K562 (cell line): ENCODE measurements around the gene TECPR2. TPM values are rescaled to one million over a fixed set of nuclear protein-coding genes. Genes with fewer than 3 reads are reported as not detected.

Source experiments
- CAMTA2 ChIP-seq: fragments of 250-450 bp; sonication (Bioruptor Pico); conservative IDR thresholded peaks from 2 replicates; pipeline ENCODE4 v1.5.1; 2022
- HDAC6 ChIP-seq: IDR thresholded peaks from 2 replicates; pipeline ENCODE4 v1.6.1; 2012; ENCODE audit warnings: low read depth, mild to moderate bottlenecking, control low read depth, inconsistent platforms, low read length, moderate library complexity
- KAT8 ChIP-seq: fragments of 450-650 bp; IDR thresholded peaks from 2 replicates; pipeline ENCODE4 v1.6.1; 2016; ENCODE audit warnings: low read depth, mild to moderate bottlenecking
- KDM2B ChIP-seq: fragments of 250-450 bp; sonication (Bioruptor Pico); IDR thresholded peaks from 2 replicates; pipeline ENCODE4 v1.8.0; 2021; ENCODE audit warnings: mild to moderate bottlenecking, moderate library complexity
- MIER1 ChIP-seq: fragments of 450-650 bp; IDR thresholded peaks from 2 replicates; pipeline ENCODE4 v1.6.1; 2016; ENCODE audit warnings: antibody characterized with exemption, mild to moderate bottlenecking, low read depth
- NR3C1 ChIP-seq: sonication (generic); formaldehyde crosslinking; IDR thresholded peaks from 2 replicates; pipeline ENCODE4 v1.8.1; 2022; ENCODE audit warnings: missing genetic modification reagents
- NUFIP1 ChIP-seq: fragments of 450-650 bp; IDR thresholded peaks from 2 replicates; pipeline ENCODE4 v1.6.1; 2018; ENCODE audit not compliant: partially characterized antibody
- POLR3G ChIP-seq: IDR thresholded peaks from 2 replicates; pipeline ENCODE4 v1.6.1; 2011; ENCODE audit not compliant: insufficient read length, insufficient replicate concordance; ENCODE audit errors: extremely low read depth
- PRMT5 ChIP-seq: sonication (generic); formaldehyde crosslinking; IDR thresholded peaks from 2 replicates; pipeline ENCODE4 v1.5.0; 2020; ENCODE audit warnings: missing genetic modification reagents
- RBM15 ChIP-seq: fragments of 200-400 bp; formaldehyde crosslinking; IDR thresholded peaks from 2 replicates; pipeline ENCODE4 v1.6.1; 2018; ENCODE audit warnings: mild to moderate bottlenecking, low read length, moderate library complexity; ENCODE audit not compliant: insufficient read depth
- RBM25 ChIP-seq: fragments of 200-400 bp; formaldehyde crosslinking; IDR thresholded peaks from 2 replicates; pipeline ENCODE4 v1.6.1; 2018; ENCODE audit warnings: low read length, low read depth, moderate library complexity; ENCODE audit not compliant: severe bottlenecking
- RFX1 ChIP-seq: fragments of 450-650 bp; IDR thresholded peaks from 2 replicates; pipeline ENCODE4 v1.6.1; 2016; ENCODE audit warnings: mild to moderate bottlenecking, moderate library complexity
- SIN3B ChIP-seq: fragments of 450-650 bp; IDR thresholded peaks from 2 replicates; pipeline ENCODE4 v1.6.1; 2017; ENCODE audit warnings: low read depth, mild to moderate bottlenecking, moderate library complexity
- SMARCB1 ChIP-seq: IDR thresholded peaks from 2 replicates; pipeline ENCODE4 v1.6.1; 2011; ENCODE audit warnings: improper control_type of control experiment, low read depth; ENCODE audit not compliant: insufficient read length
- TARDBP ChIP-seq: fragments of 450-650 bp; IDR thresholded peaks from 2 replicates; pipeline ENCODE4 v1.6.1; 2016
- TBP ChIP-seq: optimal IDR thresholded peaks from 2 replicates; pipeline ENCODE3; 2011; ENCODE audit warnings: low read depth, low read length, improper control_type of control experiment
- TCF7L2 ChIP-seq: fragments of 150-350 bp; IDR thresholded peaks from 2 replicates; pipeline ENCODE4 v1.6.1; 2016; ENCODE audit warnings: low read depth, mild to moderate bottlenecking, low read length, moderate library complexity
- polyA plus RNA-seq, 8 experiments: library from polyadenylated mRNA; depleted of rRNA in 4 of 8; stranded (reverse) in 5 of 8; unstranded in 3 of 8; fragments of >200 nt; fragmentation: Nextera tagmentation in 2 of 8; fragmentation: Illumina TruSeq in 1 of 8; extraction: Ambion mirVana in 2 of 8; extraction: Trizol in 1 of 8; gene quantifications; 2 replicates each; pipeline versions ENCODE4 v1.2.1 to v1.2.3, GENCODE V29; 2011 to 2014; ENCODE audit warnings: inconsistent platforms in 1 of 8, missing spikeins in 1 of 8
- total RNA-seq, 7 experiments: library from RNA; depleted of rRNA in 6 of 7; stranded (reverse); fragments of >200 nt in 6 of 7; fragmentation: Illumina TruSeq in 2 of 7; extraction: Trizol in 2 of 7; gene quantifications; 2 replicates each; pipeline versions ENCODE4 v1.2.1 to v1.2.3, GENCODE V29; 2011 to 2021; ENCODE audit warnings: low replicate concordance in 1 of 7
- TF ChIP-seq, protein P1 (sequence below): fragments of 250-450 bp; sonication (Bioruptor Pico); IDR thresholded peaks from 2 replicates; pipeline ENCODE4 v1.6.1; 2021; ENCODE audit warnings: mild to moderate bottlenecking
- TF ChIP-seq, protein P2 (sequence below): sonication (generic); formaldehyde crosslinking; IDR thresholded peaks from 2 replicates; pipeline ENCODE4 v1.8.0; 2022; ENCODE audit warnings: mild to moderate bottlenecking, low read depth, missing genetic modification reagents
- TF ChIP-seq, protein P3 (sequence below), 2 experiments: fragments of 450-650 bp in 1 of 2; sonication (generic) in 1 of 2; formaldehyde crosslinking in 1 of 2; IDR thresholded peaks in 1 of 2; conservative IDR thresholded peaks in 1 of 2; 2 replicates each; pipeline versions ENCODE4 v1.6.1 to v1.8.1; 2016 to 2023; ENCODE audit warnings: mild to moderate bottlenecking in 2 of 2, moderate library complexity in 2 of 2, inconsistent platforms in 1 of 2, missing genetic modification reagents in 1 of 2
- TF ChIP-seq, protein P4 (sequence below): fragments of 450-650 bp; formaldehyde crosslinking; IDR thresholded peaks from 2 replicates; pipeline ENCODE4 v1.4.0; 2020; ENCODE audit warnings: mild to moderate bottlenecking, moderate library complexity
- TF ChIP-seq, protein P5 (sequence below): fragments of 150-350 bp; conservative IDR thresholded peaks from 2 replicates; pipeline ENCODE4 v1.6.1; 2014; ENCODE audit warnings: low read length

The TECPR2 gene
- total and polyA plus RNA-seq, 9 of the 15 experiments (the other 6 are each of a cell fraction or from before 2014, with no cell fraction given), result 0.04 to 3.0 (median 0.83) TPM

DNA sequence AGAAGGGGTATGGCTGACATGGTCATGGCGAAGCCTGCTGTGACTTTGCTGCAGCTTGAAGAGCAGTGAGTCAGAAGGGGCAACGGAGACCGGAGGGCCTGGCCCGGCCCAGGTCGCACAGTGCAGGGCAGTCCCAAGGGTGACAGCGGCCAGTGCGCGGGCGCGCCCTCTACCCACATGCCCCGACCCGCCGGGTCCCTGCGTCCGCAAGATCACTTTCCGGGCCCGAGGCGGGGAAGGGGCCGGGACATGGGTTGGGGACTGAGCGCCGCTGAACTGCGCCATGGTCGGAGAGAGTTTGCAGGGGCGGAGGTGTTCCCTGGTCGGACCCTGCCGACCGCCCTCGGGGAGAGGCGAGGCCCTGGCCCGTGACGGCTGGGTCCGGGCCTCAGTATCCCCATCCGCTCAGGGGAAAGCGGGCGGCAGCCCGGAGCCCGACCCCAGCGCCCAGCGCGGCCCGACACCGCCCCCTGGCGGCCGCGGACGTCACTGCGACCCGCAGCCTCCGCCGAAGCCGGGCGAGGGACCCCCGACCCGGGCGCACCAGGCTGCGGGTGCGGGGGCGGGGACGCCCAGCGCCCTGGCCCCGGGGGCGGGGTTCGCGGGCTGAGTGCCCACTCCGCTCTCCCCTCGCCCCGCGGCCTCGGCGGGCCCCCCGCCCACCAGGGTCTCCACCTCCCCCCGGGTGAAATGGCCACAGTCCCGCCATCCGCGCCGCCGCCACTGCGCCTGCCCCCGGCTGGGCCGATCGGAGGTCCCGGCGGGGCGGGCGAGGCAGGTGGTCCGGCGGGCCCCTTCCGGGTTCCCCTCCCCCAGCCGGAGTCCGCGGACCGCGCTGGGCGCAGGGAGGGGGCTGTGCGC lies 154.0 kb downstream of the TECPR2 start (continued):
- TF ChIP-seq KAT8 (no peak), SIN3B (no peak), NUFIP1 (no peak), POLR3G (no peak), KDM2B (0 out of 2 replicates have a peak, but pooled peaks have one; percentile 34), HDAC6 (no peak), RFX1 (no peak), TCF7L2 (no peak), NR3C1 (CRISPR knock-in tag) (no peak), RBM15 (no peak), PRMT5 (CRISPR knock-in tag) (no peak), SMARCB1 (no peak), RBM25 (no peak), CAMTA2 (CRISPR knock-in tag) (no peak), MIER1 (no peak), TARDBP (no peak), TBP (no peak)
- TF ChIP-seq, protein P1, sequence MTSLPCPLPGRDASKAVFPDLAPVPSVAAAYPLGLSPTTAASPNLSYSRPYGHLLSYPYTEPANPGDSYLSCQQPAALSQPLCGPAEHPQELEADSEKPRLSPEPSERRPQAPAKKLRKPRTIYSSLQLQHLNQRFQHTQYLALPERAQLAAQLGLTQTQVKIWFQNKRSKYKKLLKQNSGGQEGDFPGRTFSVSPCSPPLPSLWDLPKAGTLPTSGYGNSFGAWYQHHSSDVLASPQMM (CRISPR knock-in tag), result no peak
- TF ChIP-seq, protein P2, sequence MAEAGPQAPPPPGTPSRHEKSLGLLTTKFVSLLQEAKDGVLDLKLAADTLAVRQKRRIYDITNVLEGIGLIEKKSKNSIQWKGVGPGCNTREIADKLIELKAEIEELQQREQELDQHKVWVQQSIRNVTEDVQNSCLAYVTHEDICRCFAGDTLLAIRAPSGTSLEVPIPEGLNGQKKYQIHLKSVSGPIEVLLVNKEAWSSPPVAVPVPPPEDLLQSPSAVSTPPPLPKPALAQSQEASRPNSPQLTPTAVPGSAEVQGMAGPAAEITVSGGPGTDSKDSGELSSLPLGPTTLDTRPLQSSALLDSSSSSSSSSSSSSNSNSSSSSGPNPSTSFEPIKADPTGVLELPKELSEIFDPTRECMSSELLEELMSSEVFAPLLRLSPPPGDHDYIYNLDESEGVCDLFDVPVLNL (CRISPR knock-in tag), result no peak
- TF ChIP-seq, protein P3, sequence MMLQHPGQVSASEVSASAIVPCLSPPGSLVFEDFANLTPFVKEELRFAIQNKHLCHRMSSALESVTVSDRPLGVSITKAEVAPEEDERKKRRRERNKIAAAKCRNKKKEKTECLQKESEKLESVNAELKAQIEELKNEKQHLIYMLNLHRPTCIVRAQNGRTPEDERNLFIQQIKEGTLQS (IDR thresholded peaks at IDR 0.05), result no peak
- TF ChIP-seq, protein P3 (CRISPR knock-in tag; conservative IDR thresholded peaks at IDR 0.05), result no peak
- TF ChIP-seq, protein P4, sequence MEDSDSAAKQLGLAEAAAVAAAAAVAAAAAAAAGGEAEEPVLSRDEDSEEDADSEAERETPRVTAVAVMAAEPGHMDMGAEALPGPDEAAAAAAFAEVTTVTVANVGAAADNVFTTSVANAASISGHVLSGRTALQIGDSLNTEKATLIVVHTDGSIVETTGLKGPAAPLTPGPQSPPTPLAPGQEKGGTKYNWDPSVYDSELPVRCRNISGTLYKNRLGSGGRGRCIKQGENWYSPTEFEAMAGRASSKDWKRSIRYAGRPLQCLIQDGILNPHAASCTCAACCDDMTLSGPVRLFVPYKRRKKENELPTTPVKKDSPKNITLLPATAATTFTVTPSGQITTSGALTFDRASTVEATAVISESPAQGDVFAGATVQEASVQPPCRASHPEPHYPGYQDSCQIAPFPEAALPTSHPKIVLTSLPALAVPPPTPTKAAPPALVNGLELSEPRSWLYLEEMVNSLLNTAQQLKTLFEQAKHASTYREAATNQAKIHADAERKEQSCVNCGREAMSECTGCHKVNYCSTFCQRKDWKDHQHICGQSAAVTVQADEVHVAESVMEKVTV (CRISPR knock-in tag), result peak; percentile 21; the same call in 1 of the 2 replicates
- TF ChIP-seq, protein P5, sequence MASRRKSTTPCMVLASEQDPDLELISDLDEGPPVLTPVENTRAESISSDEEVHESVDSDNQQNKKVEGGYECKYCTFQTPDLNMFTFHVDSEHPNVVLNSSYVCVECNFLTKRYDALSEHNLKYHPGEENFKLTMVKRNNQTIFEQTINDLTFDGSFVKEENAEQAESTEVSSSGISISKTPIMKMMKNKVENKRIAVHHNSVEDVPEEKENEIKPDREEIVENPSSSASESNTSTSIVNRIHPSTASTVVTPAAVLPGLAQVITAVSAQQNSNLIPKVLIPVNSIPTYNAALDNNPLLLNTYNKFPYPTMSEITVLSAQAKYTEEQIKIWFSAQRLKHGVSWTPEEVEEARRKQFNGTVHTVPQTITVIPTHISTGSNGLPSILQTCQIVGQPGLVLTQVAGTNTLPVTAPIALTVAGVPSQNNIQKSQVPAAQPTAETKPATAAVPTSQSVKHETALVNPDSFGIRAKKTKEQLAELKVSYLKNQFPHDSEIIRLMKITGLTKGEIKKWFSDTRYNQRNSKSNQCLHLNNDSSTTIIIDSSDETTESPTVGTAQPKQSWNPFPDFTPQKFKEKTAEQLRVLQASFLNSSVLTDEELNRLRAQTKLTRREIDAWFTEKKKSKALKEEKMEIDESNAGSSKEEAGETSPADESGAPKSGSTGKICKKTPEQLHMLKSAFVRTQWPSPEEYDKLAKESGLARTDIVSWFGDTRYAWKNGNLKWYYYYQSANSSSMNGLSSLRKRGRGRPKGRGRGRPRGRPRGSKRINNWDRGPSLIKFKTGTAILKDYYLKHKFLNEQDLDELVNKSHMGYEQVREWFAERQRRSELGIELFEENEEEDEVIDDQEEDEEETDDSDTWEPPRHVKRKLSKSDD, result no peak
